Hindlimb muscle (tissue), 1 donor: ENCODE measurements around the gene MAK. TPM values are rescaled to one million over a fixed set of nuclear protein-coding genes. Genes with fewer than 3 reads are reported as not detected.
"Not testable (repeated sequence)": the region's sequence is repeated elsewhere in the genome, so short reads cannot be mapped to it uniquely, and the experiment has no call there.

ENCODE experiments used
- DNase-seq: peaks from one replicate; pipeline ENCODE4 v3.0.0-alpha.2; 2013
- polyA plus RNA-seq: library from polyadenylated mRNA; unstranded; fragments of 120-200 nt; gene quantifications from one replicate; pipeline ENCODE4 v1.2.1, GENCODE V29; 2013; ENCODE audit not compliant: insufficient read length

MAK gene
- polyA plus RNA-seq, 1 donor = 0.84 TPM

- no peak for DNase-seq
These were observed 60.1 kb downstream of the MAK start for GRCh38 chr6:10778230-10778629.

- DNase-seq = no peak
These were observed 66.9 kb downstream of the MAK start for GRCh38 chr6:10771371-10771894.

- DNase-seq = no peak
These were observed 68.9 kb downstream of the MAK start for GRCh38 chr6:10769419-10769818.

- no peak for DNase-seq
These were observed 75.3 kb downstream of the MAK start for GRCh38 chr6:10763006-10763405.

- DNase-seq = no peak
These were observed 78.4 kb downstream of the MAK start for GRCh38 chr6:10759884-10760329.

GRCh38 chr6:10759312-10759839 lies 79.0 kb downstream of the MAK start:
- DNase-seq = no peak

GRCh38 chr6:10756085-10756484 lies 82.3 kb downstream of the MAK start:
- no peak for DNase-seq

GRCh38 chr6:10751757-10752156 lies 86.6 kb downstream of the MAK start:
- not testable (repeated sequence) for DNase-seq

GRCh38 chr6:10750568-10750967 lies 87.8 kb downstream of the MAK start:
- not testable (repeated sequence) for DNase-seq

- DNase-seq = no peak
These were observed 88.6 kb downstream of the MAK start for GRCh38 chr6:10749734-10750133.

- DNase-seq = peak; percentile 99
These were observed 90.9 kb downstream of the MAK start, which contains the start of gene TMEM14B for GRCh38 chr6:10747251-10747972. Gene TMEM14B (plus strand): TSS chr6:10747805. CDS start chr6:10749246, 1,441 bp downstream.

- no peak for DNase-seq
These were observed 91.5 kb downstream of the MAK start for GRCh38 chr6:10746915-10747250.

GRCh38 chr6:10745116-10745515 lies 93.2 kb downstream of the MAK start:
- no peak for DNase-seq

GRCh38 chr6:10743515-10743914 lies 94.8 kb downstream of the MAK start:
- no peak for DNase-seq

- no peak for DNase-seq
These were observed 96.1 kb downstream of the MAK start for GRCh38 chr6:10742251-10742650.

- not testable (repeated sequence) for DNase-seq
These were observed 96.7 kb downstream of the MAK start for GRCh38 chr6:10741643-10742042.

GRCh38 chr6:10740061-10740460 lies 98.3 kb downstream of the MAK start:
- DNase-seq = no peak

- DNase-seq = no peak
These were observed 101.6 kb downstream of the MAK start for GRCh38 chr6:10736731-10737130.

GRCh38 chr6:10733863-10734262 lies 104.5 kb downstream of the MAK start:
- no peak for DNase-seq

GRCh38 chr6:10733151-10733715 lies 105.1 kb downstream of the MAK start:
- no peak for DNase-seq

GRCh38 chr6:10730254-10730653 lies 108.1 kb downstream of the MAK start:
- DNase-seq = no peak

- DNase-seq = no peak
These were observed 112.6 kb downstream of the MAK start for GRCh38 chr6:10725716-10726115.

GRCh38 chr6:10725044-10725443 lies 113.3 kb downstream of the MAK start:
- no peak for DNase-seq

GRCh38 chr6:10723567-10723881 lies 114.8 kb downstream of the MAK start:
- DNase-seq = no peak
